ENCODE measurements around the gene QPCTL. TPM values are rescaled to one million over a fixed set of nuclear protein-coding genes. Genes with fewer than 3 reads are reported as not detected.
"Not testable (repeated sequence)": the region's sequence is repeated elsewhere in the genome, so short reads cannot be mapped to it uniquely, and the experiment has no call there.

The QPCTL gene
- polyA plus RNA-seq, 1 experiment = 16.8 TPM

DNA sequence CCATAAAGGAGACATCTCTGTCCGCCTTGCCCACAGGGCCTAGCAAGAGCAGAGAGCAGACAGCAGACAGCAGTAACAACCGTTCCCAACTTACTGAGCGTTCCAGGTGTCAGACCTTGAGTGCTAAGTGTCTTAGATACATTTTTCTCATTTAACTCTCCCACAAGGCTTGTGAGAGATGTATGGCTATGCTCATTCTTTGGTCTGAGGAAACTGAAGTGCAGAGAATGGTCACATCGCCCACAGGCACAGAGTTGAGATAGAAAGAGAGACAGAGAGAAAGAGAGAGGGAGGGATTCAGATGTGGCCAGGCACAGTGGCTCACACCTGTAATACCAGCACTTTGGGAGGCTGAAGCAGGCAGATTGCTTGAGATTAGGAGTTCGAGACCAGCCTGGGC, 55.0 kb downstream of the QPCTL start:
- no peaks in the 10 kb centered on the region for H3K36me3 ChIP-seq (ENCODE audit: control insufficient read depth, insufficient read depth, low read length)
- ChIA-PET CTCF (no interaction called here), POLR2A (no interaction called here)
- no peaks in the 10 kb centered on the region for H3K27me3 ChIP-seq (ENCODE audit: control insufficient read depth, insufficient read depth, low read length)
- TF ChIP-seq, protein P1, sequence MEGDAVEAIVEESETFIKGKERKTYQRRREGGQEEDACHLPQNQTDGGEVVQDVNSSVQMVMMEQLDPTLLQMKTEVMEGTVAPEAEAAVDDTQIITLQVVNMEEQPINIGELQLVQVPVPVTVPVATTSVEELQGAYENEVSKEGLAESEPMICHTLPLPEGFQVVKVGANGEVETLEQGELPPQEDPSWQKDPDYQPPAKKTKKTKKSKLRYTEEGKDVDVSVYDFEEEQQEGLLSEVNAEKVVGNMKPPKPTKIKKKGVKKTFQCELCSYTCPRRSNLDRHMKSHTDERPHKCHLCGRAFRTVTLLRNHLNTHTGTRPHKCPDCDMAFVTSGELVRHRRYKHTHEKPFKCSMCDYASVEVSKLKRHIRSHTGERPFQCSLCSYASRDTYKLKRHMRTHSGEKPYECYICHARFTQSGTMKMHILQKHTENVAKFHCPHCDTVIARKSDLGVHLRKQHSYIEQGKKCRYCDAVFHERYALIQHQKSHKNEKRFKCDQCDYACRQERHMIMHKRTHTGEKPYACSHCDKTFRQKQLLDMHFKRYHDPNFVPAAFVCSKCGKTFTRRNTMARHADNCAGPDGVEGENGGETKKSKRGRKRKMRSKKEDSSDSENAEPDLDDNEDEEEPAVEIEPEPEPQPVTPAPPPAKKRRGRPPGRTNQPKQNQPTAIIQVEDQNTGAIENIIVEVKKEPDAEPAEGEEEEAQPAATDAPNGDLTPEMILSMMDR (IDR thresholded peaks at IDR 0.05; ENCODE audit: insufficient read depth, low read depth, low read length) = no peak
- DNase-seq (ENCODE audit: low read depth) = no peak
- H3K4me3 ChIP-seq (ENCODE audit: low read depth, low read length) = no peak overlapping the region

DNA sequence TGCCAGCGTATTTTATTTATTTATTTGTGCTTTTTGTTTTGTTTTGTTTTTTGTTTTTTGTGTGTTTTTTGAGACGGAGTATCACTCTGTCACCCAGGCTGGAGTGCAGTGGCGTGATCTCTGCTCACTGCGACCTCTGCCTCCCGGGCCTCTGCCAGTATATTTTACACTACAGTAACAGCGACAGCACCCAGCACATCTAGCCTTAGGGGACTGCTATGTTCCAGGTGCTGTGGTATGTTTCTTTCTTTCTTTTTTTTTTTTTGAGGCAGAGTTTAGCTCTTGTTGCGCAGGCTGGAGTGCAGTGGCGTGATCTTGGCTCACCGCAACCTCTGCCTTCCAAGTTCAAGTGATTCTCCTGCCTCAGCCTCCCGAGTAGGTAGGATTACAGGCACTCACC, 59.0 kb downstream of the QPCTL start:
- POLR2A ChIA-PET; H3K4me3 ChIP-seq (ENCODE audit: low read depth, low read length); DNase-seq (ENCODE audit: low read depth); CTCF ChIA-PET; H3K27me3 ChIP-seq (ENCODE audit: control insufficient read depth, insufficient read depth, low read length); H3K36me3 ChIP-seq (ENCODE audit: control insufficient read depth, insufficient read depth, low read length): not testable (repeated sequence)

DNA sequence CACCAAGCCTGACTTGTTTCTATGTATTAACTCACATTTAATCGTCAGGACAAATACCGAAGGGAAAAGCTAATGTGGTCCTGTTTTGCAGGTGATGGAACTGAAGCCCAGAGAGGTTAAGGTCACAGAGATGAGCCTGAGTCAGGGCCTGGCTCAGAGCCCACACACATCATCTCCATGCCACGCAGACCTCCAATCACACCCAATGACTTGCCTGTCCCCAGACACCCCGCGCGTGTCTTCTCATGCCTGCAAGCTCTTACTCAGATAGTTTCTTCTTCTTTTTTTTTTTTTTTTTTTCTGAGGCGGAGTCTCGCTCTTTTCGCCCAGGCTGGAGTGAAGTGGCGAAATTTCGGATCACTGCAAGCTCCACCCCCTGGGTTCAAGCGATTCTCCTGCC, 60.2 kb downstream of the QPCTL start:
- POLR2A ChIA-PET = no interaction called here
- DNase-seq (ENCODE audit: low read depth) = no peak
- H3K4me3 ChIP-seq (ENCODE audit: low read depth, low read length) = no peak overlapping the region
- CTCF ChIA-PET = interaction anchor here (1.4 kb wide), 1 partner anchor 47 kb away, joined by 4 read pairs; no protein-coding TSS in a partner anchor
- no peaks in the 10 kb centered on the region for H3K36me3 ChIP-seq (ENCODE audit: control insufficient read depth, insufficient read depth, low read length)
- no peaks in the 10 kb centered on the region for H3K27me3 ChIP-seq (ENCODE audit: control insufficient read depth, insufficient read depth, low read length)
- TF ChIP-seq, protein P1 (IDR thresholded peaks at IDR 0.05; ENCODE audit: insufficient read depth, low read depth, low read length) = no peak

DNA sequence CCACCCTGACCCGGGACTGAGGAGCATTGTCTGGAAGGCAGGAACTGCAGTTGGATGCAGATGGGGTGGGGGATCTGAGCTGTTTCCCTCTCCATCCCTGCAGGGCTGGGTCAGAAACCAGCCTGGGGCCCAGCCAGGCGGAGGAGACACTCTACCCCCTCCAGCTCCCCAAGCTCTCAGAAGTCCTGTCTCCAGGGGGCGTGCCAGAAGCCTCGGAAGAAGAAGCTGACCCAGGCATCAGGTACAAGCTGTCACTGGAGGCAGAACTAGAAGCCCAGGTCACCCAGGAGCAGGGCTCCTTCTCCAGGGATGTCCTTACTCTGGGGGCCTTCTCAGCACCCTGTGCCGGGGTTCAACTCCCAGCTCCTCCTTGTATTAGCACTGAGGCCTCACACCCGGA, 61.1 kb downstream of the QPCTL start:
- TF ChIP-seq, protein P1 (IDR thresholded peaks at IDR 0.05; ENCODE audit: insufficient read depth, low read depth, low read length) = no peak
- no peaks in the 10 kb centered on the region for H3K36me3 ChIP-seq (ENCODE audit: control insufficient read depth, insufficient read depth, low read length)
- no peaks in the 10 kb centered on the region for H3K27me3 ChIP-seq (ENCODE audit: control insufficient read depth, insufficient read depth, low read length)
- no peak for DNase-seq (ENCODE audit: low read depth)
- POLR2A ChIA-PET = no interaction called here
- CTCF ChIA-PET = interaction anchor here (1.0 to 1.4 kb wide), 2 partner anchors 44 to 46 kb away, joined by 3 to 4 read pairs; no protein-coding TSS in a partner anchor
- H3K4me3 ChIP-seq (ENCODE audit: low read depth, low read length) = no peak overlapping the region

Small RNA genes lying within 50 kb of the gene (small RNA-seq; reads per million reads assigned to genes)
- gene MIR642A (ENCODE audit: insufficient read length, low read depth, low replicate concordance) (7.4 reads per million, percentile 71 among the genes with 10 or more reads in this experiment), gene RN7SL836P (ENCODE audit: insufficient read length, low read depth, low replicate concordance) (not detected)

Other genes starting within 250 kb of the QPCTL start
- gene FOSB, start 224.7 kb upstream of the QPCTL start, polyA plus RNA-seq (2011; rRNA removed) = 2.6 and 4.5 TPM in 2 replicates
- gene RTN2, start 195.6 kb upstream of the QPCTL start, polyA plus RNA-seq (2011; rRNA removed) = 27.3 and 42.3 TPM in 2 replicates
- 1.0 and 1.2 TPM in 2 replicates for gene PPM1N, start 194.2 kb upstream of the QPCTL start, polyA plus RNA-seq (2011; rRNA removed)
- gene VASP, start 185.2 kb upstream of the QPCTL start, polyA plus RNA-seq (2011; rRNA removed) = 110 and 117 TPM in 2 replicates
- gene OPA3, start 107.9 kb upstream of the QPCTL start, polyA plus RNA-seq (2011; rRNA removed) = 10.9 and 15.1 TPM in 2 replicates
- 0.06 and 0.12 TPM in 2 replicates for gene GPR4, start 90.5 kb upstream of the QPCTL start, polyA plus RNA-seq (2011; rRNA removed)
- gene EML2, start 53.3 kb upstream of the QPCTL start, polyA plus RNA-seq (2011; rRNA removed) = 20.2 and 30.4 TPM in 2 replicates
- 0.54 and 1.1 TPM in 2 replicates for gene GIPR, start 24.4 kb upstream of the QPCTL start, polyA plus RNA-seq (2011; rRNA removed)
- gene SNRPD2, start 713 bp upstream of the QPCTL start, polyA plus RNA-seq (2011; rRNA removed) = 518 and 777 TPM in 2 replicates
- 2.0 and 2.3 TPM in 2 replicates for gene FBXO46, start 38.2 kb downstream of the QPCTL start, polyA plus RNA-seq (2011; rRNA removed)
- not detected in 2 replicates for gene MEIOSIN, start 40.8 kb downstream of the QPCTL start, polyA plus RNA-seq (2011; rRNA removed)
- 6.6 and 12.5 TPM in 2 replicates for gene SIX5, start 76.6 kb downstream of the QPCTL start, polyA plus RNA-seq (2011; rRNA removed)
- gene DMPK, start 89.8 kb downstream of the QPCTL start, polyA plus RNA-seq (2011; rRNA removed) = 86.2 and 131 TPM in 2 replicates
- gene DMWD, start 100.2 kb downstream of the QPCTL start, polyA plus RNA-seq (2011; rRNA removed) = 20.3 and 28.6 TPM in 2 replicates
- gene RSPH6A, start 122.6 kb downstream of the QPCTL start, polyA plus RNA-seq (2011; rRNA removed) = not detected in 2 replicates
- 45.8 and 60.2 TPM in 2 replicates for gene SYMPK, start 170.5 kb downstream of the QPCTL start, polyA plus RNA-seq (2011; rRNA removed)
- gene FOXA3, start 171.7 kb downstream of the QPCTL start, polyA plus RNA-seq (2011; rRNA removed) = not detected in 2 replicates
- 7.1 and 11.9 TPM in 2 replicates for gene IRF2BP1, start 193.5 kb downstream of the QPCTL start, polyA plus RNA-seq (2011; rRNA removed)
- 1.6 and 1.8 TPM in 2 replicates for gene MYPOP, start 209.9 kb downstream of the QPCTL start, polyA plus RNA-seq (2011; rRNA removed)
- gene NANOS2, start 222.1 kb downstream of the QPCTL start, polyA plus RNA-seq (2011; rRNA removed) = not detected in 2 replicates